ENCODE results near the gene MAMLD1.
A peak's percentile ranks its signal among the peaks of the same experiment; 100 is the strongest.

The MAMLD1 gene

DNA sequence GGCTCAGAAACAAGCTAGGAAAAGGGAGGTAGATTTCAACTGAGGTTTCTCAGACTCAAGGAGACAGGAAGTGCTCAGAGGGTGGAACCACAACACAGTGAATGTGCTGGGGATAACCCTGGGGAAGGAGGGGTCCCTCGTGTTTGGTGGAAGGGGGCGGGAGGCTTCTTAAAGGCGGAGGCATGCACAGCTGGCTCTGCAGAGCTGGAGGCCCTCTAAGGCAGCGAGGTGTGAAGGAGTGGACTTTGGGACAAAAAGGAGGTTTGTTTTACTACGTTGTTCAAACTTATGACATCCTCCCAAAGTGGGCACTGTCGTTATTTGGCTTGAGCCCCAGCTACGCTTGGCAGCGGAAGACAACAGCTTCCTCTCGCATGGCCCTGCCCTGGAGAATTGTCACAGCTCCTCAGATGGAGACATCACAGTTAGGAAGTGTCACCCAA lies 183.6 kb downstream of the MAMLD1 start:
- TF ChIP-seq, protein P1, sequence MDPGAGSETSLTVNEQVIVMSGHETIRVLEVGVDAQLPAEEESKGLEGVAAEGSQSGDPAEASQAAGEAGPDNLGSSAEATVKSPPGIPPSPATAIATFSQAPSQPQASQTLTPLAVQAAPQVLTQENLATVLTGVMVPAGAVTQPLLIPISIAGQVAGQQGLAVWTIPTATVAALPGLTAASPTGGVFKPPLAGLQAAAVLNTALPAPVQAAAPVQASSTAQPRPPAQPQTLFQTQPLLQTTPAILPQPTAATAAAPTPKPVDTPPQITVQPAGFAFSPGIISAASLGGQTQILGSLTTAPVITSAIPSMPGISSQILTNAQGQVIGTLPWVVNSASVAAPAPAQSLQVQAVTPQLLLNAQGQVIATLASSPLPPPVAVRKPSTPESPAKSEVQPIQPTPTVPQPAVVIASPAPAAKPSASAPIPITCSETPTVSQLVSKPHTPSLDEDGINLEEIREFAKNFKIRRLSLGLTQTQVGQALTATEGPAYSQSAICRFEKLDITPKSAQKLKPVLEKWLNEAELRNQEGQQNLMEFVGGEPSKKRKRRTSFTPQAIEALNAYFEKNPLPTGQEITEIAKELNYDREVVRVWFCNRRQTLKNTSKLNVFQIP (CRISPR knock-in tag; IDR thresholded peaks at IDR 0.05; ENCODE audit: borderline replicate concordance, low read depth) = no peak
- TF ChIP-seq, protein P2, sequence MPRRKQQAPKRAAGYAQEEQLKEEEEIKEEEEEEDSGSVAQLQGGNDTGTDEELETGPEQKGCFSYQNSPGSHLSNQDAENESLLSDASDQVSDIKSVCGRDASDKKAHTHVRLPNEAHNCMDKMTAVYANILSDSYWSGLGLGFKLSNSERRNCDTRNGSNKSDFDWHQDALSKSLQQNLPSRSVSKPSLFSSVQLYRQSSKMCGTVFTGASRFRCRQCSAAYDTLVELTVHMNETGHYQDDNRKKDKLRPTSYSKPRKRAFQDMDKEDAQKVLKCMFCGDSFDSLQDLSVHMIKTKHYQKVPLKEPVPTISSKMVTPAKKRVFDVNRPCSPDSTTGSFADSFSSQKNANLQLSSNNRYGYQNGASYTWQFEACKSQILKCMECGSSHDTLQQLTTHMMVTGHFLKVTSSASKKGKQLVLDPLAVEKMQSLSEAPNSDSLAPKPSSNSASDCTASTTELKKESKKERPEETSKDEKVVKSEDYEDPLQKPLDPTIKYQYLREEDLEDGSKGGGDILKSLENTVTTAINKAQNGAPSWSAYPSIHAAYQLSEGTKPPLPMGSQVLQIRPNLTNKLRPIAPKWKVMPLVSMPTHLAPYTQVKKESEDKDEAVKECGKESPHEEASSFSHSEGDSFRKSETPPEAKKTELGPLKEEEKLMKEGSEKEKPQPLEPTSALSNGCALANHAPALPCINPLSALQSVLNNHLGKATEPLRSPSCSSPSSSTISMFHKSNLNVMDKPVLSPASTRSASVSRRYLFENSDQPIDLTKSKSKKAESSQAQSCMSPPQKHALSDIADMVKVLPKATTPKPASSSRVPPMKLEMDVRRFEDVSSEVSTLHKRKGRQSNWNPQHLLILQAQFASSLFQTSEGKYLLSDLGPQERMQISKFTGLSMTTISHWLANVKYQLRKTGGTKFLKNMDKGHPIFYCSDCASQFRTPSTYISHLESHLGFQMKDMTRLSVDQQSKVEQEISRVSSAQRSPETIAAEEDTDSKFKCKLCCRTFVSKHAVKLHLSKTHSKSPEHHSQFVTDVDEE (CRISPR knock-in tag; IDR thresholded peaks at IDR 0.05) = no peak
- no peak for TF ChIP-seq ZNF8 (CRISPR knock-in tag; IDR thresholded peaks at IDR 0.05)
- TF ChIP-seq CSDC2 (CRISPR knock-in tag; IDR thresholded peaks at IDR 0.05) = no peak
- TF ChIP-seq, protein P3, sequence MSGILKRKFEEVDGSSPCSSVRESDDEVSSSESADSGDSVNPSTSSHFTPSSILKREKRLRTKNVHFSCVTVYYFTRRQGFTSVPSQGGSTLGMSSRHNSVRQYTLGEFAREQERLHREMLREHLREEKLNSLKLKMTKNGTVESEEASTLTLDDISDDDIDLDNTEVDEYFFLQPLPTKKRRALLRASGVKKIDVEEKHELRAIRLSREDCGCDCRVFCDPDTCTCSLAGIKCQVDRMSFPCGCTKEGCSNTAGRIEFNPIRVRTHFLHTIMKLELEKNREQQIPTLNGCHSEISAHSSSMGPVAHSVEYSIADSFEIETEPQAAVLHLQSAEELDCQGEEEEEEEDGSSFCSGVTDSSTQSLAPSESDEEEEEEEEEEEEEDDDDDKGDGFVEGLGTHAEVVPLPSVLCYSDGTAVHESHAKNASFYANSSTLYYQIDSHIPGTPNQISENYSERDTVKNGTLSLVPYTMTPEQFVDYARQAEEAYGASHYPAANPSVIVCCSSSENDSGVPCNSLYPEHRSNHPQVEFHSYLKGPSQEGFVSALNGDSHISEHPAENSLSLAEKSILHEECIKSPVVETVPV (CRISPR knock-in tag; IDR thresholded peaks at IDR 0.05) = no peak
- no peak for TF ChIP-seq RARB (CRISPR knock-in tag; IDR thresholded peaks at IDR 0.05)
- TF ChIP-seq ZNF70 (CRISPR knock-in tag; IDR thresholded peaks at IDR 0.05) = no peak
- TF ChIP-seq, protein P4, sequence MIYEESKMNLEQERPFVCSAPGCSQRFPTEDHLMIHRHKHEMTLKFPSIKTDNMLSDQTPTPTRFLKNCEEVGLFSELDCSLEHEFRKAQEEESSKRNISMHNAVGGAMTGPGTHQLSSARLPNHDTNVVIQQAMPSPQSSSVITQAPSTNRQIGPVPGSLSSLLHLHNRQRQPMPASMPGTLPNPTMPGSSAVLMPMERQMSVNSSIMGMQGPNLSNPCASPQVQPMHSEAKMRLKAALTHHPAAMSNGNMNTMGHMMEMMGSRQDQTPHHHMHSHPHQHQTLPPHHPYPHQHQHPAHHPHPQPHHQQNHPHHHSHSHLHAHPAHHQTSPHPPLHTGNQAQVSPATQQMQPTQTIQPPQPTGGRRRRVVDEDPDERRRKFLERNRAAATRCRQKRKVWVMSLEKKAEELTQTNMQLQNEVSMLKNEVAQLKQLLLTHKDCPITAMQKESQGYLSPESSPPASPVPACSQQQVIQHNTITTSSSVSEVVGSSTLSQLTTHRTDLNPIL (CRISPR knock-in tag; IDR thresholded peaks at IDR 0.05; ENCODE audit: low read depth) = no peak
- no peak for TF ChIP-seq ZFP30 (CRISPR knock-in tag; IDR thresholded peaks at IDR 0.05)
- TF ChIP-seq SNAI2 (CRISPR knock-in tag; IDR thresholded peaks at IDR 0.05) = no peak
- no peak for TF ChIP-seq ZC3H10 (CRISPR knock-in tag; IDR thresholded peaks at IDR 0.05)
- no peak for TF ChIP-seq ZFP3 (CRISPR knock-in tag; IDR thresholded peaks at IDR 0.05)
- no peak for TF ChIP-seq OSR1 (CRISPR knock-in tag; IDR thresholded peaks at IDR 0.05)
- no peak for TF ChIP-seq BACH2 (CRISPR knock-in tag; IDR thresholded peaks at IDR 0.05; ENCODE audit: borderline replicate concordance)
- ATAC-seq = no peak

DNA sequence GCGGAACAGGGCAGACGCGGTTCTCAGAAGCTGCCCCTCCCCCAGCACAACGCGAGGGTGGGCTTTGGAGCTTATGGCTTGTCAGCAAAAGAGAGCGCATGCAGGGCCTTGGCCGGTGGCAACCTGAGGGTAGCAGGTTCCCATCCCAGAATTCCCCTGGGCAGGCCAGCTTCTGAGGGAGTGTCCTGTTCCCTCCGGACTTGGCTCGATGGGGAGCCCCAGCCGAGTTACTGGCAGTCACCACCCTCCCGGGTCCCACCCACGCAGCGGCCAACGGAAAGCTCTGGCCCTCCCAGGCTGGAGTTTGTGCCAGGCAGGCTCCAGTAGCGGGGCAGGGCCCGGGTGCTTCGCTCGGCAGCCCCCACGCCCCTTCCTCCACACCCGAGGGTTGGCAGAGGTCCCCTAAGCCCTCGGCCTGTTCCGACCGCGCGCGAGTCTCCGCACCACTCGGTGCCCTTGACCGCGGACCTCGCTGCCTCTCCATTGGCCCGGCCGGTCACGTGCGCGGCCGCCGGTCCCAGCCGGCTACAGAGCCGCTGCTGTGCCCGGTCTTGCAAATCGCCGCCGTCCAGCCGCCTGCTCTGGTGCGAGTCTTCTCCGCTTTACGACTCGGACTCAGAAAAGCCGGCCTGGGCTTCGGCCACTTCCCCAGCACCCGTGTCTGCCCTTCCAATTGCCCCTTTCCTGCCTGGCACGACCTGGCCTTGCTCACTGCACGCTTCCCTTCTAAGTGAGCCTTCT lies 184.4 kb downstream of the MAMLD1 start:
- TF ChIP-seq ZFP3 (CRISPR knock-in tag; IDR thresholded peaks at IDR 0.05) (no peak), ISL1 (CRISPR knock-in tag; IDR thresholded peaks at IDR 0.05) (no peak), ZNF565 (CRISPR knock-in tag; conservative IDR thresholded peaks at IDR 0.05; ENCODE audit: low read depth) (no peak), ZNF8 (CRISPR knock-in tag; IDR thresholded peaks at IDR 0.05) (no peak)
- TF ChIP-seq, protein P5, sequence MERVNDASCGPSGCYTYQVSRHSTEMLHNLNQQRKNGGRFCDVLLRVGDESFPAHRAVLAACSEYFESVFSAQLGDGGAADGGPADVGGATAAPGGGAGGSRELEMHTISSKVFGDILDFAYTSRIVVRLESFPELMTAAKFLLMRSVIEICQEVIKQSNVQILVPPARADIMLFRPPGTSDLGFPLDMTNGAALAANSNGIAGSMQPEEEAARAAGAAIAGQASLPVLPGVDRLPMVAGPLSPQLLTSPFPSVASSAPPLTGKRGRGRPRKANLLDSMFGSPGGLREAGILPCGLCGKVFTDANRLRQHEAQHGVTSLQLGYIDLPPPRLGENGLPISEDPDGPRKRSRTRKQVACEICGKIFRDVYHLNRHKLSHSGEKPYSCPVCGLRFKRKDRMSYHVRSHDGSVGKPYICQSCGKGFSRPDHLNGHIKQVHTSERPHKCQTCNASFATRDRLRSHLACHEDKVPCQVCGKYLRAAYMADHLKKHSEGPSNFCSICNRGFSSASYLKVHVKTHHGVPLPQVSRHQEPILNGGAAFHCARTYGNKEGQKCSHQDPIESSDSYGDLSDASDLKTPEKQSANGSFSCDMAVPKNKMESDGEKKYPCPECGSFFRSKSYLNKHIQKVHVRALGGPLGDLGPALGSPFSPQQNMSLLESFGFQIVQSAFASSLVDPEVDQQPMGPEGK (CRISPR knock-in tag; IDR thresholded peaks at IDR 0.05; ENCODE audit: borderline replicate concordance) = no peak
- peak; percentile 68 for ATAC-seq

DNA sequence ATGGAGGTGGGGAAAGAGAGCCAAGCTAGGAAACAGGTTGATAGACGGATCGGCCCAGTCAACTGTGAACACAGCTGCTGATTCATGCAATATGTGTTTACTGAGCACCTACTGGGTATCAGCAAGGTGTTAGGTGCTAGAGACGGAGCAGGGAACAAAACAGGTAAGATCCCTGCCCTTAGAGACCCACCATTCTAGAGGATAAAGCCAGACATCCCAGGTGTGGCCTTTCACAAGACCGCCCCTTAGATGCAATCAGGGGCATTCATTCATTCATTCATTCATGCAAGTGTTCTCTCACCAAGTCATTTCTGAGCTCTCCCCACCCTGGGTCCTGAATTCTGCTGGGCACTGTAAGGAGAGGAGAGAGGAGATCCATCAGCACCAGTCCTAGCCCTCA lies 185.1 kb downstream of the MAMLD1 start:
- ATAC-seq = no peak
- TF ChIP-seq, protein P3 (CRISPR knock-in tag; IDR thresholded peaks at IDR 0.05) = no peak
- TF ChIP-seq ZNF565 (CRISPR knock-in tag; conservative IDR thresholded peaks at IDR 0.05; ENCODE audit: low read depth) (no peak), ZFP30 (CRISPR knock-in tag; IDR thresholded peaks at IDR 0.05) (no peak), ARNTL (CRISPR knock-in tag; IDR thresholded peaks at IDR 0.05; ENCODE audit: borderline replicate concordance, low read depth) (no peak), ISL1 (CRISPR knock-in tag; IDR thresholded peaks at IDR 0.05) (no peak), OSR1 (CRISPR knock-in tag; IDR thresholded peaks at IDR 0.05) (no peak), ZNF8 (CRISPR knock-in tag; IDR thresholded peaks at IDR 0.05) (no peak)
- TF ChIP-seq, protein P4 (CRISPR knock-in tag; IDR thresholded peaks at IDR 0.05; ENCODE audit: low read depth) = no peak
- TF ChIP-seq, protein P2 (CRISPR knock-in tag; IDR thresholded peaks at IDR 0.05) = no peak
- TF ChIP-seq, protein P1 (CRISPR knock-in tag; IDR thresholded peaks at IDR 0.05; ENCODE audit: borderline replicate concordance, low read depth) = no peak
